ENCODE measurements around the gene THSD7B.

- TF ChIP-seq, protein P1, sequence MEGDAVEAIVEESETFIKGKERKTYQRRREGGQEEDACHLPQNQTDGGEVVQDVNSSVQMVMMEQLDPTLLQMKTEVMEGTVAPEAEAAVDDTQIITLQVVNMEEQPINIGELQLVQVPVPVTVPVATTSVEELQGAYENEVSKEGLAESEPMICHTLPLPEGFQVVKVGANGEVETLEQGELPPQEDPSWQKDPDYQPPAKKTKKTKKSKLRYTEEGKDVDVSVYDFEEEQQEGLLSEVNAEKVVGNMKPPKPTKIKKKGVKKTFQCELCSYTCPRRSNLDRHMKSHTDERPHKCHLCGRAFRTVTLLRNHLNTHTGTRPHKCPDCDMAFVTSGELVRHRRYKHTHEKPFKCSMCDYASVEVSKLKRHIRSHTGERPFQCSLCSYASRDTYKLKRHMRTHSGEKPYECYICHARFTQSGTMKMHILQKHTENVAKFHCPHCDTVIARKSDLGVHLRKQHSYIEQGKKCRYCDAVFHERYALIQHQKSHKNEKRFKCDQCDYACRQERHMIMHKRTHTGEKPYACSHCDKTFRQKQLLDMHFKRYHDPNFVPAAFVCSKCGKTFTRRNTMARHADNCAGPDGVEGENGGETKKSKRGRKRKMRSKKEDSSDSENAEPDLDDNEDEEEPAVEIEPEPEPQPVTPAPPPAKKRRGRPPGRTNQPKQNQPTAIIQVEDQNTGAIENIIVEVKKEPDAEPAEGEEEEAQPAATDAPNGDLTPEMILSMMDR (IDR thresholded peaks at IDR 0.05): no peak
- TF ChIP-seq EZH2 (IDR thresholded peaks at IDR 0.05): no peak
Observed at GRCh38 chr2:136828162-136828561, 62.8 kb downstream of the THSD7B start.

All from neural progenitor cell (in vitro differentiated cells).